Nephron progenitor cell (in vitro differentiated cells): ENCODE results near the gene ZNF503.

Experiments used
- DNase-seq: peaks from one replicate; pipeline ENCODE4 v3.0.0; 2021
- H3K27ac Mint-ChIP-seq: 2 replicates; pipeline ENCODE4 v1.8.0; 2021; ENCODE audit warnings: mild to moderate bottlenecking, moderate library complexity, mixed read lengths
- H3K27me3 Mint-ChIP-seq: 2 replicates; pipeline ENCODE4 v1.8.0; 2021; ENCODE audit warnings: mild to moderate bottlenecking, low read depth, mixed read lengths; ENCODE audit not compliant: poor library complexity
- H3K36me3 Mint-ChIP-seq: 2 replicates; pipeline ENCODE4 v1.8.0; 2021; ENCODE audit warnings: low read depth, mixed read lengths
- H3K4me1 Mint-ChIP-seq: 2 replicates; pipeline ENCODE4 v1.8.0; 2021; ENCODE audit warnings: mixed read lengths
- H3K4me3 Mint-ChIP-seq: 2 replicates; pipeline ENCODE4 v1.8.0; 2021; ENCODE audit warnings: mild to moderate bottlenecking, moderate library complexity, mixed read lengths
- H3K9me3 Mint-ChIP-seq: 2 replicates; pipeline ENCODE4 v1.8.0; 2021; ENCODE audit warnings: mild to moderate bottlenecking, moderate library complexity, mixed read lengths
- TF ChIP-seq, protein P1 (sequence below): fragments of 200-600 bp; sonication (generic); IDR thresholded peaks from 2 replicates; pipeline ENCODE4 v1.5.0; 2021; ENCODE audit warnings: antibody characterized with exemption

The ZNF503 gene

DNA sequence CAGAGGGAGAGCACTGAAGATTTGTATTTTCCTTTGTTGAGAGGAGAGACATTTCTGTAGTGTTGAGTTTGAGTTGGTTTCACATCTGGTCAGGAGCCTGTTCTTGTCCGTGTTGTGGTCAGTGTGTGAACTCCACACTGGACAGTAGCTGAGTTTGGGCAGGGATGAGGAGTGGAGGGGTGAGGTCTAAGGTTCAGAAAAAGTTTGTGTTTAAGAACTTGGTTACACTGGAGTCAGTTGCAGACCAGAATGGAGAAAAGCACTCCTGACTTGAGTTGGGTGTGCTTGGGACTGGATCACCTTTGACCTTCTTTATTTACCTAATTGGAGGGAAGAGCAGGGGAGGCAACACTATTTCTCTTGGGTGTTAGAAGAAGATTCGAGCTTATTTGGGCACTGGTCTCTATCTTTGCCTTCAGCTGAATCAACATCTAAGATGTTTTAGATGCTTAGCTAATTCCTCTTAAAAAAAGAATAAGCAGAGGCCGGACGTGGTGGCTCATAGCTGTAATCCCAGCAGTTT, 38.8 kb upstream of the ZNF503 start:
- peaks cover 40% of the 10 kb centered on the region for H3K9me3 Mint-ChIP-seq
- H3K4me3 Mint-ChIP-seq: no peak overlapping the region
- peak overlapping the region; percentile 13 for H3K27ac Mint-ChIP-seq

DNA sequence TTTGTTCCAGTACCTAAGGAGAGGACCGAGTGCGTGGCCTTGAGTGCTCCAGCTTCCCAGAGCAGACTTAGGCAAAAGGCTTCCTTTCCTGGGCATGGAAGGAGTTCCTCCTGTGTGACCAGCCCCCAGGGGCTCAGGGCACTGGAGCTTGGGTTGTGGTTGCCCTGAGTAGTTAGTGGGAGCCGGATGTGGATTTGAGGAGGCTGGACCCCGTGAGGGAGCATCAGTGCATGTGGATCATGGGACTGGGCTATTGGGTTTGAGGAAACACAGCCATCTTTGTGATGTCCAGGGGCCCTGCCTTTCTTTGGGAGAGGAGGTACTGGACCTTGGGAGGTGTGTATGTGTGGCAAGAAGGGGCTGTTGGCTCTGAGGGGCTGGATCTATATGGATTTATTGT, 38.2 kb upstream of the ZNF503 start:
- H3K9me3 Mint-ChIP-seq: peaks cover 37% of the 10 kb centered on the region
- no peak for DNase-seq
- no peak overlapping the region for H3K27ac Mint-ChIP-seq
- TF ChIP-seq, protein P1, sequence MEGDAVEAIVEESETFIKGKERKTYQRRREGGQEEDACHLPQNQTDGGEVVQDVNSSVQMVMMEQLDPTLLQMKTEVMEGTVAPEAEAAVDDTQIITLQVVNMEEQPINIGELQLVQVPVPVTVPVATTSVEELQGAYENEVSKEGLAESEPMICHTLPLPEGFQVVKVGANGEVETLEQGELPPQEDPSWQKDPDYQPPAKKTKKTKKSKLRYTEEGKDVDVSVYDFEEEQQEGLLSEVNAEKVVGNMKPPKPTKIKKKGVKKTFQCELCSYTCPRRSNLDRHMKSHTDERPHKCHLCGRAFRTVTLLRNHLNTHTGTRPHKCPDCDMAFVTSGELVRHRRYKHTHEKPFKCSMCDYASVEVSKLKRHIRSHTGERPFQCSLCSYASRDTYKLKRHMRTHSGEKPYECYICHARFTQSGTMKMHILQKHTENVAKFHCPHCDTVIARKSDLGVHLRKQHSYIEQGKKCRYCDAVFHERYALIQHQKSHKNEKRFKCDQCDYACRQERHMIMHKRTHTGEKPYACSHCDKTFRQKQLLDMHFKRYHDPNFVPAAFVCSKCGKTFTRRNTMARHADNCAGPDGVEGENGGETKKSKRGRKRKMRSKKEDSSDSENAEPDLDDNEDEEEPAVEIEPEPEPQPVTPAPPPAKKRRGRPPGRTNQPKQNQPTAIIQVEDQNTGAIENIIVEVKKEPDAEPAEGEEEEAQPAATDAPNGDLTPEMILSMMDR: no peak
- H3K4me1 Mint-ChIP-seq: peaks cover 59% of the 10 kb centered on the region
- peaks cover 16% of the 10 kb centered on the region for H3K27me3 Mint-ChIP-seq
- no peak overlapping the region for H3K4me3 Mint-ChIP-seq
- H3K36me3 Mint-ChIP-seq: peaks cover 28% of the 10 kb centered on the region

More for the DNA sequence above, 38.8 kb upstream of the ZNF503 start:
- Mint-ChIP-seq H3K27me3 (peaks cover 11% of the 10 kb centered on the region), H3K36me3 (peaks cover 28% of the 10 kb centered on the region), H3K4me1 (peaks cover 54% of the 10 kb centered on the region)
- DNase-seq: no peak
- TF ChIP-seq, protein P1: no peak

DNA sequence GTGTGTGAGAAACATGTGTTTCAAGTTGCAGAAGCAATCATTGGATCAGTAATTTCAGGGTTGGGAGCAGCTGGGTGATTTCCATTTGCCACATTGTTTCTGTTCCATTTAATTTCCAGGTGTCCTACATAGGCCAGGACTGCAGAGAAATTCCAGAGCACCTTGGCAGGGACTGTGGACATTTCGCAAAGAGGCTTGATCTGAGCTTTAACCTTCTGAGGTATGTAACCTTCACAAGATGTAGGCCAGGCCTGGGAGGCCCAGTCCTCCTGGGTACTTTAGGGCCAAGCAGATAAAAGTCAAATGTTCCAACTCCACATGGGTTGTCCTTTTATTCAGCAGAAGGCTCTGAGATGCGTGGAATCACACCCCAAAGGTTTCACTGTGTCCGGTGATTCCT, 36.7 kb upstream of the ZNF503 start:
- peaks cover 75% of the 10 kb centered on the region for H3K4me1 Mint-ChIP-seq
- TF ChIP-seq, protein P1: no peak
- DNase-seq: no peak
- H3K27ac Mint-ChIP-seq: no peak overlapping the region
- peaks cover 26% of the 10 kb centered on the region for H3K27me3 Mint-ChIP-seq
- peaks cover 23% of the 10 kb centered on the region for H3K9me3 Mint-ChIP-seq
- H3K36me3 Mint-ChIP-seq: peaks cover 17% of the 10 kb centered on the region
- H3K4me3 Mint-ChIP-seq: no peak overlapping the region

DNA sequence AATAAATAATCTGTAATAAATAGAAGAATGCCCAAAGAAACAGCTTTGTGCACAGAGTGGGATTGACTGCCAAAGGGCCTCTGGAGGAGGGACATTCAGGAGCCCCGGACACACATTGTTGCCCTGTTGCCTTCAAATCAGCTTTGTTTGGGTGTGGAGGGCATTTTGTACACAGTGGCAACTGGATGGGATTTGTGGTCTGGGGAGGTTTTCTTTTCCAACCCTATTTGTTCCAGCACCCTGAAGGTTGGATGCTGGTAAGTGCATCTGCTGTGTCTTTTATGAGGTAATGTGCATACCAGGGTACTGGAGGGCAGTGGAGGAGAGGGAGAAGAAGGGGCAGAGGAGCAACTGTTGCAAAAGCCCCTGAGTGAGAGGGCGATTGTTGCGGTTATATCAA, 36.1 kb upstream of the ZNF503 start:
- H3K4me1 Mint-ChIP-seq: peaks cover 80% of the 10 kb centered on the region
- no peak overlapping the region for H3K4me3 Mint-ChIP-seq
- peaks cover 11% of the 10 kb centered on the region for H3K36me3 Mint-ChIP-seq
- H3K27ac Mint-ChIP-seq: no peak overlapping the region
- peaks cover 17% of the 10 kb centered on the region for H3K9me3 Mint-ChIP-seq
- TF ChIP-seq, protein P1: no peak
- DNase-seq: no peak
- H3K27me3 Mint-ChIP-seq: peaks cover 31% of the 10 kb centered on the region

DNA sequence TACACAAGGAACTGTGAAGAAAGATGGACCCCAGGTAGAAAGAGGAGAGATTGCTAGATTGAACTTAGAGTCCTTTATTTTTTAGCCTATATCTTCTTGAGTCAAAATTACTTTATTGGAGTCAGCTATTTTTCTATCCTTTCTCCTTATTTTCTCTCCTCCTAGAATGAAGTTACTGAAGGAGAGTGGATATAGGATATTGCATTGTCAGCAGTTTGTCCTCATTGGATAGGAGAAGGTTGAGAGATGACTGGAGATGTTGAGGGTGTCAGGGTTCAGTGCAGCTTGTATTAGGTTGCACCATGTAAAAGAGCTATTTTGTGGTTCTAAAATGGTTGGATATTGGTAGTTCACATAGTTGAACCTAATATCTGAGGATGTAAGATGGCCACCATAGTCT, 35.3 kb upstream of the ZNF503 start:
- H3K4me1 Mint-ChIP-seq: peaks cover 88% of the 10 kb centered on the region
- peaks cover 9% of the 10 kb centered on the region for H3K9me3 Mint-ChIP-seq
- H3K4me3 Mint-ChIP-seq: no peak overlapping the region
- H3K27me3 Mint-ChIP-seq: peaks cover 35% of the 10 kb centered on the region
- no peak overlapping the region for H3K27ac Mint-ChIP-seq
- TF ChIP-seq, protein P1: no peak
- DNase-seq: no peak
- H3K36me3 Mint-ChIP-seq: peaks cover 3% of the 10 kb centered on the region

DNA sequence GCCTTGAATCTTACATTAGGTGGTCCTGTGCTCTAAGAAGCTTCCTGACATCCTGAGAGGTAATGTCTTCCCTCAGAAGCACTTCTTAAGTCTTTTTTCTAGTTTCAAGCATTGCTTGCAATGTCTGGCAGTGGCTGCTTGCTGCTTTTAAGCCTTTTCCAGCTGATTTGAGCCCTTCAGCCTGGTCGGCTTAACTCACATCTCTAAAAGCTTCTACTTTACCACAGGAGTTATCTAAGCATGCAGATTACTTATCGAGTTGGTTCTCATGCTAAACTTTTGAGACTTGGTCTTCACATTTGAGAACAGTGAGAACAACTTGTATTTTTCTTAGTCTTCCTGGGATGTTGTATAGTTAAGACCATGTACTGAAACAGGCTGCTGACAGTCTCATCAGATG, 33.7 kb upstream of the ZNF503 start:
- Mint-ChIP-seq H3K27ac (no peak overlapping the region), H3K9me3 (peaks cover 5% of the 10 kb centered on the region), H3K4me3 (no peak overlapping the region), H3K4me1 (peaks cover 88% of the 10 kb centered on the region), H3K27me3 (peaks cover 34% of the 10 kb centered on the region), H3K36me3 (no peaks in the 10 kb centered on the region)
- TF ChIP-seq, protein P1: no peak
- no peak for DNase-seq
